DMS79 (cell line): ENCODE data around the gene HAPLN2.
A peak's percentile ranks its signal among the peaks of the same experiment; 100 is the strongest.

Experiments
- DNase-seq: peaks from one replicate; lab custom pipeline; 2025; lab: John Stamatoyannopoulos, UW

HAPLN2 gene

GRCh38 chr1:156645056-156645455 lies 25.8 kb downstream of the HAPLN2 start:
- no peak for DNase-seq

GRCh38 chr1:156645666-156646065 lies 26.5 kb downstream of the HAPLN2 start:
- DNase-seq, result no peak

GRCh38 chr1:156646738-156647211 lies 27.6 kb downstream of the HAPLN2 start:
- DNase-seq, result no peak

- no peak for DNase-seq
Measured at GRCh38 chr1:156647351-156647750, 28.1 kb downstream of the HAPLN2 start.

GRCh38 chr1:156648496-156648895 lies 29.3 kb downstream of the HAPLN2 start:
- DNase-seq, result no peak

- DNase-seq, result no peak
Measured at GRCh38 chr1:156648951-156649350, 29.7 kb downstream of the HAPLN2 start.

GRCh38 chr1:156652131-156652991 lies 33.1 kb downstream of the HAPLN2 start:
- no peak for DNase-seq

GRCh38 chr1:156652992-156653355 lies 33.8 kb downstream of the HAPLN2 start:
- no peak for DNase-seq

- no peak for DNase-seq
Measured at GRCh38 chr1:156654700-156655099, 35.5 kb downstream of the HAPLN2 start.

GRCh38 chr1:156655151-156655903 lies 36.1 kb downstream of the HAPLN2 start:
- DNase-seq, result no peak

- DNase-seq, result no peak
Measured at GRCh38 chr1:156655904-156656516, 36.8 kb downstream of the HAPLN2 start.

GRCh38 chr1:156656806-156657740 lies 37.9 kb downstream of the HAPLN2 start:
- DNase-seq, result no peak

GRCh38 chr1:156657741-156658319 lies 38.6 kb downstream of the HAPLN2 start:
- DNase-seq, result no peak

GRCh38 chr1:156658496-156658895 lies 39.3 kb downstream of the HAPLN2 start:
- no peak for DNase-seq

- DNase-seq, result no peak
Measured at GRCh38 chr1:156658945-156659574, 39.8 kb downstream of the HAPLN2 start.

- no peak for DNase-seq
Measured at GRCh38 chr1:156659661-156659987, 40.4 kb downstream of the HAPLN2 start.

- DNase-seq, result peak; percentile 70
Measured at GRCh38 chr1:156659988-156660751, 41.0 kb downstream of the HAPLN2 start.

- no peak for DNase-seq
Measured at GRCh38 chr1:156660752-156661112, 41.5 kb downstream of the HAPLN2 start.

GRCh38 chr1:156662005-156662799 lies 43.0 kb downstream of the HAPLN2 start:
- DNase-seq, result no peak

- DNase-seq, result no peak
Measured at GRCh38 chr1:156662800-156663055, 43.5 kb downstream of the HAPLN2 start.
